Measurements from ENCODE around the gene PTPN2. TPM values are rescaled to one million over a fixed set of nuclear protein-coding genes. Genes with fewer than 3 reads are reported as not detected.

PTPN2 gene
- total and polyA plus RNA-seq, 9 of the 15 experiments (the other 6 are each of a cell fraction or from before 2014, with no cell fraction given), result 36.6 to 66.4 (median 43.8) TPM

- intact Hi-C loops (cut with micrococcal nuclease), result no loop called here
Measured at GRCh38 chr18:12803069-12803936, 80.7 kb downstream of the PTPN2 start.

More at GRCh38 chr18:12803069-12803936, 80.7 kb downstream of the PTPN2 start:
- no peaks in the 10 kb centered on the region for H3K9me1 ChIP-seq (ENCODE audit: control insufficient read depth, insufficient read depth, low read length)
- in situ Hi-C loops (cut with MboI), result no loop called here
- H3K4me1 ChIP-seq (replicated peaks in 1 of 2; ENCODE audit: control insufficient read depth in 2 of 2, insufficient read depth in 2 of 2, low read length in 2 of 2), result no peaks in the 10 kb centered on the region
- no peaks in the 10 kb centered on the region for H4K20me1 ChIP-seq (replicated peaks; ENCODE audit: control insufficient read depth, insufficient read depth, low read length)
- WGBS (ENCODE audit: insufficient coverage, low coverage, missing lambda C conversion rate), result 95% methylated on average over 1 of the region's 1 CpG
- H3K27ac ChIP-seq (ENCODE audit: extremely low read depth, low read depth, low read length), result no peak overlapping the region
- FAIRE-seq (no peak), DNase-seq (ENCODE audit: extremely low read depth in 1 of 4, low spot score in 3 of 4) (no peak), ATAC-seq (no peak)
- no peak overlapping the region for H2AFZ ChIP-seq (ENCODE audit: low read depth, low read length)
- H3K9ac ChIP-seq (ENCODE audit: insufficient read depth in 1 of 2, low read depth in 2 of 2, low read length in 2 of 2), result no peak overlapping the region
- H3K36me3 ChIP-seq (ENCODE audit: control insufficient read depth, insufficient read depth, low read length), result peaks cover 19% of the 10 kb centered on the region; the same call in 1 of the 3 replicates
- H3K79me2 ChIP-seq (ENCODE audit: control insufficient read depth, insufficient read depth, low read length), result no peaks in the 10 kb centered on the region
- H3K4me2 ChIP-seq (ENCODE audit: insufficient read depth, low read length), result no peak overlapping the region
- POLR2A ChIA-PET, result no interaction called here
- no peak overlapping the region for H3K4me3 ChIP-seq
- TF ChIP-seq HDAC1 (IDR thresholded peaks at IDR 0.05) (0 out of 4 replicates have a peak, but pooled peaks of 1 of the 2 experiments have one; percentile 25), NONO (IDR thresholded peaks at IDR 0.05; ENCODE audit: low read depth in 2 of 2, low read length in 1 of 2) (no peak), PHF21A (IDR thresholded peaks at IDR 0.05; ENCODE audit: borderline replicate concordance, low read depth) (0 out of 2 replicates have a peak, but pooled peaks have one; percentile 27), KDM1A (IDR thresholded peaks at IDR 0.05) (peak; percentile 77 to 84), HDAC2 (IDR thresholded peaks at IDR 0.05) (0 out of 2 replicates have a peak, but pooled peaks have one; percentile 25), MLLT1 (IDR thresholded peaks at IDR 0.05) (0 out of 4 replicates have a peak, but pooled peaks of 1 of the 2 experiments have one; percentile 25)
- BruUV-seq (replicated peaks), result no TSS peak
- no peaks in the 10 kb centered on the region for H3K27me3 ChIP-seq (ENCODE audit: control insufficient read depth in 2 of 2, insufficient read depth in 2 of 2, low read length in 2 of 2)
- H3K9me3 ChIP-seq (replicated peaks; ENCODE audit: control insufficient read depth, insufficient read depth, low read depth, low read length), result no peaks in the 10 kb centered on the region
- CTCF ChIA-PET (ENCODE audit: low intra/inter-chr PET ratio), result no interaction called here

Data from K562 (cell line).